C4-2B (cell line): ENCODE measurements around the gene LRP4.
"Not testable (repeated sequence)": the region's sequence is repeated elsewhere in the genome, so short reads cannot be mapped to it uniquely, and the experiment has no call there.

Experiments
- ZFX ChIP-seq: fragments of 450-650 bp; IDR thresholded peaks from 2 replicates; pipeline ENCODE4 v1.6.1; 2017
- TF ChIP-seq, protein P1 (sequence below): fragments of 450-650 bp; conservative IDR thresholded peaks from 2 replicates; pipeline ENCODE4 v1.5.1; 2017; ENCODE audit warnings: mild to moderate bottlenecking

DNA sequence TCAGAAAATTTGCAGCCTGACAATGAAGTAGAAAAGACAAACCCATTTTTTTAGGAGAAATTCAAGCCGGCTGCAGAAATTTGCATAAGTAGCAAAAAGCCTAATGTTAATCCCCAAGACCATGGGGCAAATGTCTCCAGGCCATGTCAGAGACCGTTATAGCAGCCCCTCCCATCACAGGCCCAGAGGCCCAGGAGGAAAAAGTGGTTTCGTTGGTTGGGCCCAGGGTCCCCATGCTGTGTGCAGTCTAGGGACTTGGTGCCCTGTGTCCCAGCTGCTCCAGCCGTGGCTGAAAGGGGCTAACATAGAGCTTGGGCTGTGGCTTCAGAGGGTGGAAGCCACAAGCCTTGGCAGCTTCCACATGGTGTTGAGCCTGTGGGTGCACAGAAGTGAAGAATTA lies 9.6 kb upstream of the LRP4 start:
- TF ChIP-seq, protein P1, sequence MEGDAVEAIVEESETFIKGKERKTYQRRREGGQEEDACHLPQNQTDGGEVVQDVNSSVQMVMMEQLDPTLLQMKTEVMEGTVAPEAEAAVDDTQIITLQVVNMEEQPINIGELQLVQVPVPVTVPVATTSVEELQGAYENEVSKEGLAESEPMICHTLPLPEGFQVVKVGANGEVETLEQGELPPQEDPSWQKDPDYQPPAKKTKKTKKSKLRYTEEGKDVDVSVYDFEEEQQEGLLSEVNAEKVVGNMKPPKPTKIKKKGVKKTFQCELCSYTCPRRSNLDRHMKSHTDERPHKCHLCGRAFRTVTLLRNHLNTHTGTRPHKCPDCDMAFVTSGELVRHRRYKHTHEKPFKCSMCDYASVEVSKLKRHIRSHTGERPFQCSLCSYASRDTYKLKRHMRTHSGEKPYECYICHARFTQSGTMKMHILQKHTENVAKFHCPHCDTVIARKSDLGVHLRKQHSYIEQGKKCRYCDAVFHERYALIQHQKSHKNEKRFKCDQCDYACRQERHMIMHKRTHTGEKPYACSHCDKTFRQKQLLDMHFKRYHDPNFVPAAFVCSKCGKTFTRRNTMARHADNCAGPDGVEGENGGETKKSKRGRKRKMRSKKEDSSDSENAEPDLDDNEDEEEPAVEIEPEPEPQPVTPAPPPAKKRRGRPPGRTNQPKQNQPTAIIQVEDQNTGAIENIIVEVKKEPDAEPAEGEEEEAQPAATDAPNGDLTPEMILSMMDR = not testable (repeated sequence)
- not testable (repeated sequence) for TF ChIP-seq ZFX
